Fibroblast of lung (primary cell): ENCODE data around the gene ADM. TPM values are rescaled to one million over a fixed set of nuclear protein-coding genes. Genes with fewer than 3 reads are reported as not detected.

ENCODE experiments used
- DNase-seq, 2 donors: peaks; one replicate each; pipeline versions ENCODE4 v3.0.0 to v3.0.0-alpha.2; 2010; ENCODE audit warnings: low read depth in 2 of 2
- H2AFZ ChIP-seq: 2 replicates; pipeline ENCODE4 v1.5.1; 2012; ENCODE audit warnings: low read length, control low read depth, inconsistent platforms
- H3K27ac ChIP-seq: 2 replicates; pipeline ENCODE4 v1.5.1; 2011; ENCODE audit warnings: low read length, control low read depth; ENCODE audit not compliant: insufficient read depth
- H3K27me3 ChIP-seq: 2 replicates; pipeline ENCODE4 v1.5.1; 2011; ENCODE audit warnings: mild to moderate bottlenecking, low read length; ENCODE audit not compliant: control insufficient read depth, insufficient read depth
- H3K36me3 ChIP-seq: 2 replicates; pipeline ENCODE4 v1.5.1; 2011; ENCODE audit warnings: low read length; ENCODE audit not compliant: control insufficient read depth, insufficient read depth
- H3K4me1 ChIP-seq: 2 replicates; pipeline ENCODE4 v1.5.1; 2011; ENCODE audit warnings: low read length; ENCODE audit not compliant: control insufficient read depth, insufficient read depth; ENCODE audit errors: extremely low read depth
- H3K4me2 ChIP-seq: 2 replicates; pipeline ENCODE4 v1.5.1; 2011; ENCODE audit warnings: low read length, control low read depth; ENCODE audit not compliant: insufficient read depth; ENCODE audit errors: extremely low read depth
- H3K4me3 ChIP-seq, 4 experiments: fragments of 200-600 bp in 1 of 4; sonication (generic) in 1 of 4; replicated peaks in 1 of 4; 2 replicates each; pipeline ENCODE4 v1.5.1; 2011 to 2016; ENCODE audit warnings: low read length in 4 of 4, low read depth in 3 of 4, mild to moderate bottlenecking in 3 of 4, control low read depth in 2 of 4, inconsistent platforms in 1 of 4, mixed read lengths in 1 of 4; ENCODE audit not compliant: insufficient read depth in 1 of 4; ENCODE audit errors: control extremely low read depth in 1 of 4
- H3K79me2 ChIP-seq: 2 replicates; pipeline ENCODE4 v1.5.1; 2012; ENCODE audit warnings: mild to moderate bottlenecking, low read length, inconsistent platforms; ENCODE audit not compliant: control insufficient read depth, insufficient read depth
- H3K9ac ChIP-seq: 2 replicates; pipeline ENCODE4 v1.5.1; 2011; ENCODE audit warnings: mild to moderate bottlenecking, low read length, control low read depth; ENCODE audit not compliant: insufficient read depth
- H3K9me3 ChIP-seq: 2 replicates; pipeline ENCODE4 v1.5.1; 2012; ENCODE audit warnings: low read depth, low read length; ENCODE audit not compliant: control insufficient read depth, insufficient read depth
- H4K20me1 ChIP-seq: 2 replicates; pipeline ENCODE4 v1.5.1; 2011; ENCODE audit warnings: low read length; ENCODE audit not compliant: control insufficient read depth, insufficient read depth; ENCODE audit errors: extremely low read depth
- CTCF ChIP-seq, 2 donors: IDR thresholded peaks in 1 of 2; conservative IDR thresholded peaks in 1 of 2; 1 replicate in 1 of 2; 2 replicates in 1 of 2; pipeline ENCODE4 v1.5.1; 2011 to 2012; ENCODE audit warnings: low read length in 2 of 2, control low read depth in 1 of 2, inconsistent platforms in 1 of 2, low read depth in 1 of 2, mild to moderate bottlenecking in 1 of 2
- EZH2 ChIP-seq: IDR thresholded peaks from 2 replicates; pipeline ENCODE4 v1.5.1; 2012; ENCODE audit warnings: low read length, control low read depth, mild to moderate bottlenecking; ENCODE audit errors: missing control alignments
- polyA plus RNA-seq, 2 donors: library from polyadenylated mRNA; depleted of rRNA in 1 of 2; stranded (reverse) in 1 of 2; unstranded in 1 of 2; fragments of >200 nt; gene quantifications; 2 replicates each; pipeline ENCODE4 v1.2.1, GENCODE V29; 2011 to 2012; ENCODE audit warnings: missing spikeins in 1 of 2
- total RNA-seq: library from RNA; depleted of rRNA; stranded (reverse); fragments of >200 nt; gene quantifications from 2 replicates; pipeline ENCODE4 v1.2.1, GENCODE V29; 2014

ADM gene
- total and polyA plus RNA-seq, 2 donors (not counting 1 experiment from before 2014, with no cell fraction given) = 989 to 1,010 TPM

GRCh38 chr11:10293423-10294289, 11.2 kb upstream of the ADM start, which contains the start of gene SBF2:
SBF2 (minus strand) TSS chr11:10294219; CDS start chr11:10294069, 150 bp downstream.
- H4K20me1 ChIP-seq = no peaks in the 10 kb centered on the region
- TF ChIP-seq CTCF (conservative IDR thresholded peaks at IDR 0.05 in 1 of 2, IDR thresholded peaks at IDR 0.05 in 1 of 2; ENCODE audit: low read depth in 1 of 2, low read length in 2 of 2) (no peak), EZH2 (no peak)
- H3K36me3 ChIP-seq = peaks cover 1% of the 10 kb centered on the region
- H3K27ac ChIP-seq = peak within 1 kb of the TSS; percentile 92
- no peaks in the 10 kb centered on the region for H3K27me3 ChIP-seq
- H3K4me1 ChIP-seq = peaks cover 4% of the 10 kb centered on the region
- peak; percentile 87 to 94 for DNase-seq
- no peaks in the 10 kb centered on the region for H3K9me3 ChIP-seq
- H3K4me2 ChIP-seq = peak within 1 kb of the TSS; percentile 92
- H2AFZ ChIP-seq = peak within 1 kb of the TSS; percentile 38
- H3K79me2 ChIP-seq = peaks cover 50% of the 10 kb centered on the region
- H3K4me3 ChIP-seq = peak within 1 kb of the TSS; percentile 74 to 89 (median 80)
- H3K9ac ChIP-seq = peak within 1 kb of the TSS; percentile 93

GRCh38 chr11:10294290-10294953, 10.5 kb upstream of the ADM start:
- H3K79me2 ChIP-seq = peaks cover 43% of the 10 kb centered on the region
- peak overlapping the region; percentile 38 for H2AFZ ChIP-seq
- H3K9ac ChIP-seq = peak overlapping the region; percentile 93
- no peaks in the 10 kb centered on the region for H4K20me1 ChIP-seq
- peaks cover 5% of the 10 kb centered on the region for H3K4me1 ChIP-seq
- peak overlapping the region; percentile 92 for H3K27ac ChIP-seq
- DNase-seq = peak; percentile 47 to 88
- peak overlapping the region; percentile 92 for H3K4me2 ChIP-seq
- peaks cover 3% of the 10 kb centered on the region for H3K36me3 ChIP-seq
- no peaks in the 10 kb centered on the region for H3K9me3 ChIP-seq
- H3K27me3 ChIP-seq = no peaks in the 10 kb centered on the region
- H3K4me3 ChIP-seq = peak overlapping the region; percentile 74 to 84 (median 76)
- TF ChIP-seq CTCF (conservative IDR thresholded peaks at IDR 0.05 in 1 of 2, IDR thresholded peaks at IDR 0.05 in 1 of 2; ENCODE audit: low read depth in 1 of 2, low read length in 2 of 2) (no peak), EZH2 (no peak)
